HEK293 (cell line): ENCODE measurements around the gene PDXK.

ENCODE experiments used
- GLIS1 ChIP-seq: fragments of 450-650 bp; formaldehyde crosslinking; IDR thresholded peaks from 2 replicates; pipeline ENCODE4 v1.5.1; 2016; ENCODE audit warnings: missing biosample characterization, missing genetic modification characterization
- OSR2 ChIP-seq: fragments of 450-650 bp; formaldehyde crosslinking; IDR thresholded peaks from 2 replicates; pipeline ENCODE4 v1.5.1; 2016; ENCODE audit warnings: missing biosample characterization, missing genetic modification characterization
- SALL2 ChIP-seq: fragments of 450-650 bp; formaldehyde crosslinking; IDR thresholded peaks from 2 replicates; pipeline ENCODE4 v1.5.0; 2017; ENCODE audit warnings: missing biosample characterization, mild to moderate bottlenecking, missing genetic modification characterization, borderline replicate concordance
- SP7 ChIP-seq: fragments of 450-650 bp; formaldehyde crosslinking; IDR thresholded peaks from 2 replicates; pipeline ENCODE4 v1.5.1; 2016; ENCODE audit warnings: missing biosample characterization, missing genetic modification characterization
- ZBTB8A ChIP-seq: fragments of 450-650 bp; formaldehyde crosslinking; IDR thresholded peaks from 2 replicates; pipeline ENCODE4 v1.5.1; 2016; ENCODE audit warnings: missing biosample characterization, missing genetic modification characterization
- ZIC2 ChIP-seq: fragments of 450-650 bp; formaldehyde crosslinking; IDR thresholded peaks from 2 replicates; pipeline ENCODE4 v1.5.1; 2016; ENCODE audit warnings: missing biosample characterization, missing genetic modification characterization
- ZNF140 ChIP-seq: fragments of 450-650 bp; formaldehyde crosslinking; IDR thresholded peaks from 2 replicates; pipeline ENCODE4 v1.5.1; 2016; ENCODE audit warnings: missing biosample characterization, missing genetic modification characterization
- ZNF16 ChIP-seq: fragments of 450-650 bp; formaldehyde crosslinking; IDR thresholded peaks from 2 replicates; pipeline ENCODE4 v1.5.1; 2016; ENCODE audit warnings: low read depth, missing biosample characterization, missing genetic modification characterization
- ZNF184 ChIP-seq: fragments of 450-650 bp; IDR thresholded peaks from 2 replicates; pipeline ENCODE4 v1.5.1; 2018; ENCODE audit warnings: missing biosample characterization, mild to moderate bottlenecking, missing genetic modification characterization
- ZNF211 ChIP-seq: fragments of 450-650 bp; formaldehyde crosslinking; IDR thresholded peaks from 2 replicates; pipeline ENCODE4 v1.5.1; 2016; ENCODE audit warnings: low read depth, missing biosample characterization, missing genetic modification characterization
- ZNF221 ChIP-seq: fragments of 450-650 bp; formaldehyde crosslinking; IDR thresholded peaks from 2 replicates; pipeline ENCODE4 v1.5.1; 2017; ENCODE audit warnings: missing biosample characterization, missing genetic modification characterization, borderline replicate concordance
- ZNF24 ChIP-seq: fragments of 450-650 bp; formaldehyde crosslinking; IDR thresholded peaks from 2 replicates; pipeline ENCODE4 v1.5.1; 2016; ENCODE audit warnings: missing biosample characterization, missing genetic modification characterization
- ZNF274 ChIP-seq, 2 experiments: fragments of 200-500 bp in 1 of 2; fragments of 450-650 bp in 1 of 2; sonication (Bioruptor generic) in 1 of 2; formaldehyde crosslinking in 1 of 2; IDR thresholded peaks; 2 replicates each; pipeline versions ENCODE4 v1.5.1 to v1.6.1; 2014 to 2016; ENCODE audit warnings: borderline replicate concordance in 1 of 2, inconsistent platforms in 1 of 2, low read length in 1 of 2, missing biosample characterization in 1 of 2, missing genetic modification characterization in 1 of 2
- ZNF433 ChIP-seq: fragments of 450-650 bp; formaldehyde crosslinking; IDR thresholded peaks from 2 replicates; pipeline ENCODE4 v1.5.1; 2016; ENCODE audit warnings: missing biosample characterization, missing genetic modification characterization, low read depth
- ZNF529 ChIP-seq: fragments of 450-650 bp; formaldehyde crosslinking; IDR thresholded peaks from 2 replicates; pipeline ENCODE4 v1.5.1; 2017; ENCODE audit warnings: missing genetic modification characterization, missing biosample characterization; ENCODE audit not compliant: insufficient replicate concordance
- ZNF549 ChIP-seq: fragments of 450-650 bp; IDR thresholded peaks from 2 replicates; pipeline ENCODE4 v1.5.1; 2018; ENCODE audit warnings: missing biosample characterization, missing genetic modification characterization, mild to moderate bottlenecking, inconsistent platforms, moderate library complexity
- ZNF600 ChIP-seq: fragments of 450-650 bp; formaldehyde crosslinking; IDR thresholded peaks from 2 replicates; pipeline ENCODE4 v1.5.1; 2016; ENCODE audit warnings: missing biosample characterization, missing genetic modification characterization
- ZNF626 ChIP-seq: fragments of 450-650 bp; sonication (Bioruptor Pico); formaldehyde crosslinking; IDR thresholded peaks from 2 replicates; pipeline ENCODE4 v1.5.1; 2018; ENCODE audit warnings: missing biosample characterization, missing genetic modification characterization, inconsistent platforms
- ZNF76 ChIP-seq: fragments of 450-650 bp; formaldehyde crosslinking; IDR thresholded peaks from 2 replicates; pipeline ENCODE4; 2016; ENCODE audit warnings: low read depth, missing biosample characterization, missing genetic modification characterization, borderline replicate concordance
- ZNF837 ChIP-seq: fragments of 450-650 bp; formaldehyde crosslinking; IDR thresholded peaks from 2 replicates; pipeline ENCODE4 v1.5.1; 2016; ENCODE audit warnings: missing biosample characterization, missing genetic modification characterization
- TF ChIP-seq, protein P1 (sequence below): fragments of 450-650 bp; formaldehyde crosslinking; conservative IDR thresholded peaks from 2 replicates; pipeline ENCODE4 v1.5.1; 2016; ENCODE audit warnings: low read depth, missing biosample characterization, missing genetic modification characterization
- TF ChIP-seq, protein P2 (sequence below): fragments of 450-650 bp; formaldehyde crosslinking; IDR thresholded peaks from 2 replicates; pipeline ENCODE4 v1.5.1; 2016; ENCODE audit warnings: missing biosample characterization, missing genetic modification characterization
- TF ChIP-seq, protein P3 (sequence below): fragments of 450-650 bp; IDR thresholded peaks from 2 replicates; pipeline ENCODE4 v1.5.1; 2018; ENCODE audit warnings: missing biosample characterization, mild to moderate bottlenecking, missing genetic modification characterization
- TF ChIP-seq, protein P4 (sequence below): fragments of 450-650 bp; formaldehyde crosslinking; IDR thresholded peaks from 2 replicates; pipeline ENCODE4 v1.5.1; 2016; ENCODE audit warnings: missing biosample characterization, missing genetic modification characterization
- TF ChIP-seq, protein P5 (sequence below): fragments of 450-650 bp; formaldehyde crosslinking; IDR thresholded peaks from 2 replicates; pipeline ENCODE4 v1.5.1; 2016; ENCODE audit warnings: missing biosample characterization, missing genetic modification characterization
- TF ChIP-seq, protein P6 (sequence below): fragments of 450-650 bp; formaldehyde crosslinking; IDR thresholded peaks from 2 replicates; pipeline ENCODE4 v1.5.1; 2016; ENCODE audit warnings: missing biosample characterization, missing genetic modification characterization

The PDXK gene

DNA sequence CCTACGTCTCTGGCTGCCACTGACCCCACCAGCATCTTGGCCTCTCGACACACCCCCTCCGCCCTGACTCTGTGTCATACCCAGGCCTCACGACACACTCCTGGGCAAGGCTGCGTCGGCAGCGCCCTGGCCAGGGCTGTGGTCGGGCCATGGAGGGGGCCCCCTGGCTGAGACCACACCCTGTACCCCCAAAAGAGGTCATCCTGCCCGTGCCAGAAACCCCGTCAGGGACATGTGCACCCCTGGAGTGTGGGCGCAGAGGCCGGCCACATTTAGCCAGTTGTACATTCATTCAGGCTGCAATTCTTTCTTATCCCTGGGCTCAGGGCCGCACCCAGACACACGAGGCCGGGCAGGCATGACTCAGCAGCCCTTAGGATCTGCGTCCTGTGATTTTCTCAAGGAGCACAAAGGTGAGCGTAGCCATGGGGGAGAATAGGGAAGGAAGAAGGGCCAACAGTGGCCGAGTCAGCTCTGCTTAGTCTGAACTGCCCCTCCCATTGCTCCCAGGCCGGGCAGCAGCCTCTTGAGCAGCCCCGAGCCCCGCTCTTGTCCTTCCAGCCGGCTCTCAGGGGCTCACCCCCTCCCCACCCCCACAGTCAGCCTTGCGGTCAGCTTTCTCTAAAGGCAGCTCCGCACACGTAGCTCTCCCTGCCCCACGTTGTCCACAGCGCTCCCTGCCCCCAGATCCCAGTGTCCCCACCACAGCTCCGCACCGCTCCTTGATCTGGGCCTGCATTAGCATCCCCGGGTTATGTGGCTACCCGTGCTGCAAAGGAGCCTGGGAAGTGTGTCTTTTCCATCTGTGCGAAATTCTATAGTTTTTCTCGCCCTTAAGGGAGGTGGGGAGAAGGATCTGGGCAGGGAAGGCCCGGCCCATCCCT lies 49.3 kb downstream of the PDXK start (continued):
- TF ChIP-seq, protein P1, sequence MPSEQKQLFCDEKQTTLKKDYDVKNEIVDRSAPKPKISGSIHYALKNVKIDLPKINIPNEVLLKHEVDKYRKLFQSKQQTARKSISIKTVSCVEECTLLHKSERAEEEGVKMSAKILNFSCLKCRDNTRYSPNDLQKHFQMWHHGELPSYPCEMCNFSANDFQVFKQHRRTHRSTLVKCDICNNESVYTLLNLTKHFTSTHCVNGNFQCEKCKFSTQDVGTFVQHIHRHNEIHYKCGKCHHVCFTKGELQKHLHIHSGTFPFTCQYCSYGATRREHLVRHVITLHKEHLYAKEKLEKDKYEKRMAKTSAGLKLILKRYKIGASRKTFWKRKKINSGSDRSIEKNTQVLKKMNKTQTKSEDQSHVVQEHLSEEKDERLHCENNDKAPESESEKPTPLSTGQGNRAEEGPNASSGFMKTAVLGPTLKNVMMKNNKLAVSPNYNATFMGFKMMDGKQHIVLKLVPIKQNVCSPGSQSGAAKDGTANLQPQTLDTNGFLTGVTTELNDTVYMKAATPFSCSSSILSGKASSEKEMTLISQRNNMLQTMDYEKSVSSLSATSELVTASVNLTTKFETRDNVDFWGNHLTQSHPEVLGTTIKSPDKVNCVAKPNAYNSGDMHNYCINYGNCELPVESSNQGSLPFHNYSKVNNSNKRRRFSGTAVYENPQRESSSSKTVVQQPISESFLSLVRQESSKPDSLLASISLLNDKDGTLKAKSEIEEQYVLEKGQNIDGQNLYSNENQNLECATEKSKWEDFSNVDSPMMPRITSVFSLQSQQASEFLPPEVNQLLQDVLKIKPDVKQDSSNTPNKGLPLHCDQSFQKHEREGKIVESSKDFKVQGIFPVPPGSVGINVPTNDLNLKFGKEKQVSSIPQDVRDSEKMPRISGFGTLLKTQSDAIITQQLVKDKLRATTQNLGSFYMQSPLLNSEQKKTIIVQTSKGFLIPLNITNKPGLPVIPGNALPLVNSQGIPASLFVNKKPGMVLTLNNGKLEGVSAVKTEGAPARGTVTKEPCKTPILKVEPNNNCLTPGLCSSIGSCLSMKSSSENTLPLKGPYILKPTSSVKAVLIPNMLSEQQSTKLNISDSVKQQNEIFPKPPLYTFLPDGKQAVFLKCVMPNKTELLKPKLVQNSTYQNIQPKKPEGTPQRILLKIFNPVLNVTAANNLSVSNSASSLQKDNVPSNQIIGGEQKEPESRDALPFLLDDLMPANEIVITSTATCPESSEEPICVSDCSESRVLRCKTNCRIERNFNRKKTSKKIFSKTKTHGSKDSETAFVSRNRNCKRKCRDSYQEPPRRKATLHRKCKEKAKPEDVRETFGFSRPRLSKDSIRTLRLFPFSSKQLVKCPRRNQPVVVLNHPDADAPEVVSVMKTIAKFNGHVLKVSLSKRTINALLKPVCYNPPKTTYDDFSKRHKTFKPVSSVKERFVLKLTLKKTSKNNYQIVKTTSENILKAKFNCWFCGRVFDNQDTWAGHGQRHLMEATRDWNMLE (tag by site-specific recombination) = no peak
- TF ChIP-seq OSR2 (tag by site-specific recombination) (no peak), ZIC2 (tag by site-specific recombination) (no peak), ZNF76 (tag by site-specific recombination) (peak; percentile 50; the same call in 1 of the 2 replicates), ZNF16 (no peak), ZNF221 (no peak), ZNF549 (no peak), SALL2 (tag by site-specific recombination) (no peak), ZNF274 (IDR thresholded peaks at IDR 0.05; ENCODE audit: low read length) (no peak), ZNF274 (tag by site-specific recombination; IDR thresholded peaks at IDR 0.05; ENCODE audit: borderline replicate concordance) (no peak), ZBTB8A (tag by site-specific recombination) (0 out of 2 replicates have a peak, but pooled peaks have one; percentile 16), ZNF600 (tag by site-specific recombination) (0 out of 2 replicates have a peak, but pooled peaks have one; percentile 52), ZNF837 (no peak), ZNF184 (tag by site-specific recombination) (peak; percentile 51; the same call in 1 of the 2 replicates), SP7 (tag by site-specific recombination) (peak; percentile 40; the same call in 1 of the 2 replicates), ZNF433 (tag by site-specific recombination) (no peak), GLIS1 (tag by site-specific recombination) (0 out of 2 replicates have a peak, but pooled peaks have one; percentile 10), ZNF211 (no peak), ZNF24 (tag by site-specific recombination) (no peak), ZNF529 (tag by site-specific recombination) (no peak), ZNF140 (tag by site-specific recombination) (no peak), ZNF626 (no peak)
- TF ChIP-seq, protein P2, sequence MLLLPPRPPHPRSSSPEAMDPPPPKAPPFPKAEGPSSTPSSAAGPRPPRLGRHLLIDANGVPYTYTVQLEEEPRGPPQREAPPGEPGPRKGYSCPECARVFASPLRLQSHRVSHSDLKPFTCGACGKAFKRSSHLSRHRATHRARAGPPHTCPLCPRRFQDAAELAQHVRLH (tag by site-specific recombination) = no peak
- TF ChIP-seq, protein P3, sequence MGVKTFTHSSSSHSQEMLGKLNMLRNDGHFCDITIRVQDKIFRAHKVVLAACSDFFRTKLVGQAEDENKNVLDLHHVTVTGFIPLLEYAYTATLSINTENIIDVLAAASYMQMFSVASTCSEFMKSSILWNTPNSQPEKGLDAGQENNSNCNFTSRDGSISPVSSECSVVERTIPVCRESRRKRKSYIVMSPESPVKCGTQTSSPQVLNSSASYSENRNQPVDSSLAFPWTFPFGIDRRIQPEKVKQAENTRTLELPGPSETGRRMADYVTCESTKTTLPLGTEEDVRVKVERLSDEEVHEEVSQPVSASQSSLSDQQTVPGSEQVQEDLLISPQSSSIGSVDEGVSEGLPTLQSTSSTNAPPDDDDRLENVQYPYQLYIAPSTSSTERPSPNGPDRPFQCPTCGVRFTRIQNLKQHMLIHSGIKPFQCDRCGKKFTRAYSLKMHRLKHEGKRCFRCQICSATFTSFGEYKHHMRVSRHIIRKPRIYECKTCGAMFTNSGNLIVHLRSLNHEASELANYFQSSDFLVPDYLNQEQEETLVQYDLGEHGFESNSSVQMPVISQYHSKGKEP (tag by site-specific recombination) = no peak
- TF ChIP-seq, protein P4, sequence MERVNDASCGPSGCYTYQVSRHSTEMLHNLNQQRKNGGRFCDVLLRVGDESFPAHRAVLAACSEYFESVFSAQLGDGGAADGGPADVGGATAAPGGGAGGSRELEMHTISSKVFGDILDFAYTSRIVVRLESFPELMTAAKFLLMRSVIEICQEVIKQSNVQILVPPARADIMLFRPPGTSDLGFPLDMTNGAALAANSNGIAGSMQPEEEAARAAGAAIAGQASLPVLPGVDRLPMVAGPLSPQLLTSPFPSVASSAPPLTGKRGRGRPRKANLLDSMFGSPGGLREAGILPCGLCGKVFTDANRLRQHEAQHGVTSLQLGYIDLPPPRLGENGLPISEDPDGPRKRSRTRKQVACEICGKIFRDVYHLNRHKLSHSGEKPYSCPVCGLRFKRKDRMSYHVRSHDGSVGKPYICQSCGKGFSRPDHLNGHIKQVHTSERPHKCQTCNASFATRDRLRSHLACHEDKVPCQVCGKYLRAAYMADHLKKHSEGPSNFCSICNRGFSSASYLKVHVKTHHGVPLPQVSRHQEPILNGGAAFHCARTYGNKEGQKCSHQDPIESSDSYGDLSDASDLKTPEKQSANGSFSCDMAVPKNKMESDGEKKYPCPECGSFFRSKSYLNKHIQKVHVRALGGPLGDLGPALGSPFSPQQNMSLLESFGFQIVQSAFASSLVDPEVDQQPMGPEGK = peak; percentile 10; the same call in 1 of the 2 replicates
- TF ChIP-seq, protein P5, sequence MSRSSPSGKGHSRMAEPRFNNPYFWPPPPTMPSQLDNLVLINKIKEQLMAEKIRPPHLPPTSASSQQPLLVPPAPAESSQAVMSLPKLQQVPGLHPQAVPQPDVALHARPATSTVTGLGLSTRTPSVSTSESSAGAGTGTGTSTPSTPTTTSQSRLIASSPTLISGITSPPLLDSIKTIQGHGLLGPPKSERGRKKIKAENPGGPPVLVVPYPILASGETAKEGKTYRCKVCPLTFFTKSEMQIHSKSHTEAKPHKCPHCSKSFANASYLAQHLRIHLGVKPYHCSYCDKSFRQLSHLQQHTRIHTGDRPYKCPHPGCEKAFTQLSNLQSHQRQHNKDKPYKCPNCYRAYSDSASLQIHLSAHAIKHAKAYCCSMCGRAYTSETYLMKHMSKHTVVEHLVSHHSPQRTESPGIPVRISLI = no peak
- TF ChIP-seq, protein P6, sequence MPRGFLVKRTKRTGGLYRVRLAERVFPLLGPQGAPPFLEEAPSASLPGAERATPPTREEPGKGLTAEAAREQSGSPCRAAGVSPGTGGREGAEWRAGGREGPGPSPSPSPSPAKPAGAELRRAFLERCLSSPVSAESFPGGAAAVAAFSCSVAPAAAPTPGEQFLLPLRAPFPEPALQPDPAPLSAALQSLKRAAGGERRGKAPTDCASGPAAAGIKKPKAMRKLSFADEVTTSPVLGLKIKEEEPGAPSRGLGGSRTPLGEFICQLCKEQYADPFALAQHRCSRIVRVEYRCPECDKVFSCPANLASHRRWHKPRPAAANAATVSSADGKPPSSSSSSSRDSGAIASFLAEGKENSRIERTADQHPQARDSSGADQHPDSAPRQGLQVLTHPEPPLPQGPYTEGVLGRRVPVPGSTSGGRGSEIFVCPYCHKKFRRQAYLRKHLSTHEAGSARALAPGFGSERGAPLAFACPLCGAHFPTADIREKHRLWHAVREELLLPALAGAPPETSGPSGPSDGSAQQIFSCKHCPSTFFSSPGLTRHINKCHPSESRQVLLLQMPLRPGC (tag by site-specific recombination) = no peak
